GM21737 (cell line): ENCODE measurements around the gene MEG3.

Experiments
- ATAC-seq: cut with Tn5 transposase; IDR thresholded peaks from one replicate; pipeline ENCODE4 v1.9.1; 2021; ENCODE audit warnings: mild to moderate bottlenecking, moderate library complexity; ENCODE audit not compliant: unreplicated experiment

Gene MEG3

DNA sequence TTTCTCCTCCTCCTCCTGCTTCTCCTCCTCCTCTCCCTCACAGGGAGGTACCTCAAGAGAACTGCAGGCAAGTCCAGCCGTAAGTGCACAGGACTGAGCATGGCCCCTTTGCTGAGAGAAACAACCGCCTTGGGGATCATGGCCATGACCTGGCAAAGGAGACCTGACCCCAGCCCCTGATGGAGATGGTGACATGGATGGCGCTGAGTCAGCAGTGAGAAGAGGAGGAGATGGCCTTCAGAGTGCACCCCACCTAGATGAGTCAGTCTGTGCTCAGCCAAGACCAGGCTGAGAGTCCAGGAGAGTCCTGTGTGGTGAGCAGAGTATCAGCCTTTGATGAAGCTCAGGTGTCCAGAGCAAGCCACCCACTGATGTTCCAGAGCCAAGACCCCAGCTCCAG is 36.4 kb downstream of the MEG3 start:
- no peak for ATAC-seq

DNA sequence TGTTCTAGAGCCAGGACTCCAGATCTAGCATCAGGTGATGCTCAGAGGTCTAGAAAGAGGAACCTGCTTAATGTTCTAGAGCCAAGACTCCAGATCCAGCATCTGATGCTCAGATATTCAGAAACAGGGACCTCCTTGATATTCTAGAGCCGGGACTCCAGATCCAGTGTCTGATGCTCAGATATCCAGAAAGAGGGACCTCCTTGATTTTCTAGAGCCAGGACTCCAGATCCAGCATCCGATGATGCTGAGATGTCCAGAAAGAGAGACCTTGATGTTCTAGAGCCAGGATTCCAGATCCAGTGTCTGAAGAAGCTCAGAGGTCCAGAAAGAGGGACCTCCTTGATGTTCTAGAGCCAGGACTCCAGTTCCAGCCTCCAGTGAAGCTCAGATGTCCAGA is 36.9 kb downstream of the MEG3 start:
- no peak for ATAC-seq

DNA sequence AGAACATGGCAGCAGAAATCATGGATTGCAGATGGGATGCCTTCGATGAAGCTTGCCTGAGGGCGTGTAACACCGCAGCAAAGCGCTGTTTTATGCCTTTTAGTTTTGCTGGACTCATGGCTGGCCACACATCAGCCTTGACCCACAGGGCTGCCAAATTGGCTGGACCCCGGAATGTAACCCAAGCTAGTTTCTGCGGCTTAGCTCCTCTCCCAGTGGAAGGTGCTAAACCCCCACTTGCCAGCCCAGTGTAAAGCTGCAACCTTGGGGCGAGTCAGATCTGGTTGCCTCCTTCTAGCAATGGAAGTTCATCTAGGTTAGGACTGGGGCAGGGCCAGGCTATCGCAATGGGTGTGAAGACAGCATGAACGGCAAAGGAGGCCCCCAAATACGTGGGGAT is 38.3 kb downstream of the MEG3 start:
- ATAC-seq = no peak

DNA sequence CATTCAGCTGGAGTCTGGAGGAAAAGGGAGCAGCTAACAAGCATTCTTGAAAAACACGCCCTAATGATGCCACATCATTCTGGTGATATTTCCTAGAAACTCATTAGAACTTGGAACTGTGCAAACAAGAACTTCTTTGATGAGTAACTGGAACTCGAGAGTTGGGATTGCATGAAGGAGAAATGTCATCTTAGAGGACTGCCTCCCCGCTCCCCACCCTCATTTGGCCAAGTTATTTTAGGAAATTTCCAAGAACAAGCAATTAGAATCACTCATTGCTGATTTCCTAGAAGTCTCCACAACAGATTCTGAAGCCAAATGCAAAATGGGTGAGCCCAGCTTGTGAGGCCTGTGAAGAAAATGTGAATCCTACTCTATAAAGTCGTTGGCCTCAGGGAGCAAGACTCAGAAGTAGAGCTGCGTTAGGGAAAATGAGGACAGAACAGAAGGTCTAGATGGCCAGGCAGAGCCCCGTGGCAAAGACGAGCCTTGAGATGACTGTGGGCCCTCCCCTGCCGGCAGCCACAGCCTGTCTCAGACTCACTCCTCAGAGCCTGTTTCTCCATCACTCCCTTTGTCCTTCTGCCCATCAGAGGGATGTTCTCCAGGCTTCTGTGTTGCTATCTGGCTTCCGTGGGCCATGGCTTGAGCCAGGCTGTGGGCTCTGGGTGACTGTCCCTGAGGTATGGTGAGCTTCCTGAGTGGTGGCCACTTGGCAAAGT is 39.2 kb downstream of the MEG3 start:
- ATAC-seq = no peak

DNA sequence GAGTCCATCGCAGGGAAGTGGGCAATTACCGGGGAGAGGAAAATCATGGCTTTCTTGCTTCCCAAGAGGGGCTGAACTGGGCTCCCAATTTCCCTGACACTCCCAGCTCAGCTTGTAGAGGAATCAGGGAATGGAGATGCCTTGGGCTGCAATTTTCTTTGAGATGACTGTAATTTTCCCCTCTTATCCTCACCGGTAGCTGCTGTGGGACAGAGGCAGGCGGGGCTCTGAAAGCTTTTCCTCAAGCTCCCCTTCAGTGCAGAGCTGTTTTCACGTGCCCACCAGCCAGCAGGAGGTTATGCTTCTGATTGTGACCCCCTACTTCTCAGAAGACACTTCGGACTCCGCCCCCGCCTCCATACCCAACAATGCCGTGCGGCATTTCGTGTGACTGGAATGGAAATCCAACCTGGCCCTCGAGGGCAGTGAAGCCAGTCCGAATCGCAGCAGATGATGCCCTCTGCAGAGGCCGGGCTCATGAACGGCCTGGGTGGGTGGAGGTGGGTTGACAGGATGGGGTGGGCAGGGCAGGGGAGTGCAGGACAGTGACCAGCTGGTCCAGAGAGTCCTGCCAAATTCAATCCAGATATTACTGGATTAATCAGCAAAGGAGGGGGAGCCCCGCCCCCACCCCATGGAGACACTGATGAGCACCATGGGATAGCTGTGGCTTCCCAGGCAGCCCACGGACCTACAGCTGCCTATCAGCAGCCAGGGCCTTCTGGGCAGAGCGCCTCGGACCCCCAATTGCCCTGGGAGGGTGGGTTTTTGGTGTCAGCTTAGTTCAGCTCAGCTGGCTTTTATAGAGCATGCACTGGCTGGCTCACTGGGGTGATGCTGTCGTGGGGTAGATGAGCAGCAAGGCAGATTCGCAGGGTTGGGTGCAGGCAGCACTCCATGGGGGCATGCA is 40.0 kb downstream of the MEG3 start:
- ATAC-seq = no peak

DNA sequence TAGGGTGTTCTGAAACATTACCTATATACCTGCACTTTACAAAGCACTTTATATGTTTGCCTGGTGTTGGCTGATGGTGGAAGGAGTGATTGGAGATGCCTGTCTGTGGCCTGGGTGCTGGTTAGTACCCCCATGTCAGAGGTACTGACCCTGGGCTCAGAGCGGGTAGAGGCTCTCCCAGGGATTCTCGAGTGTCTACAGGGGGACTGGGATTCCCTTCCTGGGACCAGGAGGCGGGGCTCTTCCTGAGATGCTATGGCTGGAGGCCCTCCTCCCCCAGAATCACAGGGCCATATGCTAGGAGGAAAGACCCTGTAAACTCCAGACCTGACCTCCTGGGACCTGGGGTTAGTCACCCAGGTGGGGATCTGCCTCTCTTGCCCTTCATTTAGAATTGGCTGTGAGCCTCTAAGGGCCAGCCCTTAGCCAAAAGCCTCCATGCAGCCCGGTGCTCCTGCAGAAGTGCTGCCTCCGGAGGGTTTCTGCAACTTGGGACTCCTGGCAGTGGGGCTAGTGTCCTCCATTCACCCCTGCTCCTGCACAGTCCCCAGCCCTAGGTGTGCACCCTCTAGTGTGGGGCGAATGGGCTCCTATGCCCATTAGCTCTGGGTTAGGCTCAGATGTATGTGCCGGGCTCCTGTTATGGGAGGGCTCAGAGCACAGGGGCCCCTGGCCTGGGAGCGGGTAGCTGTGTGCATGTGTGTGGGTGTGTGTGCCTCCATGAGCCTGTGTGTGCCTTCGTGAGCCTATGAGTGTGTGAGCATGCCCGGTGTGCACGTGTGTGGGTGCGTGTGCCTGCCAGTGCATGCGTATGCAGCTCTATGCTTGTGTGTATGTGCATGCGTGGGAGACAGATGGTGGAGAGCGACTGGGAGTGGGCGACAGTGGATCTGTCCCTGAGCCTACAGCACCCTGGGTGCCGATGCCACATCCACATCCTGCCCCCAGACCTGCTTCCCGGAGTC is 41.0 kb downstream of the MEG3 start:
- ATAC-seq = no peak

DNA sequence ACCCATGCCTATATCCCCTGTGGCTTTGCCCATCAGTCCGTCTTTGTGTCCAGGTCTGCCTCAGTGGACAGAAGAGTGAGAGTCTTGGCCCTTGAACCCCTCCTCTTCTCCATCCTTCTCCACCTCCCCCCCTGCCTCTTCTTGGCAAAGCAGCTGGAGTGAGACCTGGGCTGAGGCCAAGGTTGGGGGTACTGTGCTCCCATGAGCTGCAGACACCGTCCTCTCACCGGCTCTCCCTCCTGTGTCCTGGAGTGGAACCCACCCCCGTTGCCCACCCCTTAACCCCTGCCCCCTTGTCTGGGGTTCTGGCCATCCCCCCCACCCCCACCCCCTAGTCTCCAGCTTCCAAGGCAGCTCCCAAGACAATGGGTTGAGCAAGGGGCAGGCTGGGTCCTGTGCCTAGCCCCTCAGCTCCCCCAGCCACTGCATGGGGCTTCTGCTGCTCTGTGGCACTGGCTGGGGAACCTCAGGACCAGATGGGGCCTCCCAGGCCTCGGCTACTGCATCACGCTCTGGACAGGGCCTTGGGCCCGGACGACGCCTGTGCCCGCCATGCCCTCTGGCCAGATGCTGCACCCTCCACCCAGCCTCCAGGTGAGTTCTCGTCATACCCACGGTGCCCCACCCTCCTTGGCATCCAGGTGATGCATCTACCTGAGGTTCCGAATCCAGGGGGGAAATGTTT is 41.9 kb downstream of the MEG3 start:
- ATAC-seq = no peak

DNA sequence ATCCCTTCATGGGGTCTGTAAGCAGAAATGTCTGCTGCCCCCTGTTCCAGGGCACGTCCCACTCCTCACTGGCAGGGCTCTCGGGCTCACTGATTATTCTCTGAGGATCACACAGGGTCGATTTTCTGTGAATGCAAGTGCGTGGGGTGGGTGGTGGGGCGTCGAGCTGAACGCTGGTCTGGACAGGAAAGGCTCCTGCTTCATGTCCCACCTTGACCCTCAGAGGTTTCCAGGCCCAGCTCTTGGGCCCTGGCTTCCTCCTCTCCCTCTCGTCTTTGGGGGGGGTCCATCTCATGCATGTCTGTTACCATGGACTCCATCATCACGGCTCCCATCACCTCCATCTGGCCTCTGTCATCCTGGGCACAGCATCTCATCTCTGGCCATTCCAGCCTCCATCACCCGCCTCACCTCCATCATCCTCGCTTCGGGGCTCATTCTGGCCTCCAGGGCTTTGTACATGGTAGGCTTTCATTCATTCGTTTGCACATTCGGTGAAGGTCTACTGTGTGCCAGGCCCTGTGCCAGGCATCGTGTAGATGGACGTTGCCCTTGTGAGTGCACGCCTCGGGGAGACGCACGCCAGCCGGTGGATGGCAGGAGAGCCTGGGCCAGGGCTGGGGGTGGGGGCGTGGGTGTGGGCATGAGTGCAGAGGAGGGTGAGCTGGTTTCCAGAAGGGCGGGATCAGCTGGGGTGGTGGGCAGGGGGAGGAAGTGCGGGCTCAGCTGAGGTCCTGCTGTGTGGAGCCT is 42.9 kb downstream of the MEG3 start:
- ATAC-seq = no peak

DNA sequence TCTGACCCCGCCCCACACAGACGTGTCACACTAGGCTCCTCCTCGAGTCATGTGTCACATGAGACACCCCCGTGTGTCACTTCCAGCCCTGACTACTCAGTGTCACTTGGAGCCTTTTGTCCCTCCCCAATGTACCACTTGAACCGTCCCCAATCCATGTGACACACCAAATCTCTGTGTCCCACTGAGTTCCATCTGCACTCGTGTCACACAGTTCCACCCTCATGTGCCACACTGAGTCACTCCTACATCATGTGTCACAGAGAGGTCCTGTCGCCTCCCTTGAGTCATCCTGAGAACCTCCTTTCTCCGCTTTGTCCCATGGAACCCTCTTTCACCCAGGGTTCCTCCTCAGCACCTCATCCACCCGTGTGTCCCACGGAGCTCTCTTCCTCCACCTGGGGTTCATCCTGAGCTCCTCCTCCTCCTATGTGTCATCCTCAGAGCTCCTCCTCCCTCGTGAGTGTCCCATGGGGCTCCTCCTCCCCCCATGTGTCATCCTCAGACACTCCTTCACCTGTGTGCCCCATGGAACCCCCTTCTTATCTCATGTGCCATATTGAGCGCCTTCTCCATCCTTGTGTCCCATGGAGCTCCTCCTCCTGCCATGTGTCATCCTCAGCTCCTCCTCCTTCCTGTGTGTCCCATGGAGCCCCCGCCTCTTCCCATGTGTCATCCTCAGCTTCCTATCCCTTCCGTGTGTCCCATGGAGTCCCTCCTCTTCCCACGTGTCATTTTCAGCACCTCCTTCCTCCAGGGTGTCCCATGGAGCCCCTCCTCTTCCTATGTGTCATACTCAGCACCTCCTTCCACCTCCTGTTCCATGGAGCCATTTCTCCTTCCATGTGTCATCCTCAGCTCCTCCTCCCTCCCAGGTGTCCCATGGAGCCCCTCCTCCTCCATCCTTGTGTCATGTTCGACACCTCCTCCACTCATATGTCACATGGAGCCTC is 45.6 kb downstream of the MEG3 start:
- ATAC-seq = no peak

DNA sequence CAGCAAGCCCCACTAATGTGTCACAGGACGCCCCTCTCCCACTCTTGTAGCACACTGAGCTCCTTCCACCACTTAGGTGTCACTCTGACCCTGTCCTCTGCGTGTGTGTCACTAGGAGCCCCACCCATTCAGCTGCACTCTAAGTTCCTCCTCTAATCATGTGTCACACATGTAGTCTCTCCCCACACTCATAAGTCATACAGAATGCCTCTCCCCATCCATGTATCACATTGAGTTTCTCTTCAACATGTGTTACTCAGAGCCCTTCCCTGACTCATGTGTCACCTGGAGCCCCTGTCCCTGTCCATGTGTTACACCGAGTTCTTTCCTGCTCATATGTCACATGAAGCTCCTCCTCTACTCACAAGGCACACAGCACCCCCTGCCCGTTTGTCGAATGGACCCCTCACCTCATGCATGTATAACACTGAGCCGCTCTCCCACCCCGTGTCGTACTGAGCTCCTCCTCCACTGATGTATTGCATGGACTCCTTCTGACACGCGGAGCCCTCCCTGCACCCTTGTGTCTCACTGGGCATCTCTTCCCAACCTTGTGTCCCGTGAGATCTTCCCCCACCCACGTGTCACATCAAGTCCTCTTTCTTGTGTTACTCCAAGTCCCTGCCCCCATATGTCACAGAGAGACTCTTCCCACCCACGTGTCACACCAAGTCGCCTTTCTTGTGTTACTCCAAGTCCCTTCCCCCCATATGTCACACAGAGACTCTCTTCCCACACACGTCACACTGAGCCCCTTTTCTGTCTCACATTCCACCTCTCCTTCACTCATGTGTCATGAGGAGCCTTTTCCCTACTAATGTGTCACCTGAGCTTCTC is 46.6 kb downstream of the MEG3 start:
- no peak for ATAC-seq

DNA sequence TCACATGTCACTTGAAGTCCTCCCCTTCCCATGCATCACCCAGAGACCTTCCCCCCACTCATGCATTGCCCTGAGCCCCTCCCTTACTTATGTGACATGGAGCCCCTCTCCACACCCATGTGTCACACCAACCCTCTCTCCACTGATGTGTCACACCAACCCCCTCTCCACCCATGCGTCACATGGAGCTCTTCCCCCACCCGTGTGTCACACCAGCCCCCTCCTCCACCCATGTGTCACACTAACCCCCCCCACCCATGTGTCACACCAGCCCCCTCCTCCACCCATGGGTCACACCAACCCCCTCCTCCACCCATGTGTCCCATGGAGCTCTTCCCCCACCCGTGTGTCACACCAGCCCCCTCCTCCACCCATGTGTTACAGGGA is 47.2 kb downstream of the MEG3 start:
- ATAC-seq = no peak

DNA sequence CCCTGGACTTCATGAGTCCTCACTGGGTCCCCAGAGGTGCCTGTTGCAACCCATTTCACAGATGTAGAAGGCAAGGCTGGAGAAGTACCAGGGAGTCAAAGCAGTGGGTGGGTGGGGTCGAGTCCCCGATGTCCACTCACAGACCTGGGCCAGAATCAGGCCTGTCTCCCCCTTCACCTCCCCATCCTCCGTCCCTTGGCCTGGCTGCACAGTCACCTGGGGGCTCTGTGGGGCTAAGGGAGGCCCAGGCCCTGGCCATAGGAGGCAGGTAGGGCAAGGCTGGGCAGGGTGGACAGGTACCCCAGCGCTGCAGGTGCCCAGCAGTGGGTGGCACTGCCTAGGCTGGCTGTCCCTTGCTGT is 48.1 kb downstream of the MEG3 start:
- ATAC-seq = no peak

DNA sequence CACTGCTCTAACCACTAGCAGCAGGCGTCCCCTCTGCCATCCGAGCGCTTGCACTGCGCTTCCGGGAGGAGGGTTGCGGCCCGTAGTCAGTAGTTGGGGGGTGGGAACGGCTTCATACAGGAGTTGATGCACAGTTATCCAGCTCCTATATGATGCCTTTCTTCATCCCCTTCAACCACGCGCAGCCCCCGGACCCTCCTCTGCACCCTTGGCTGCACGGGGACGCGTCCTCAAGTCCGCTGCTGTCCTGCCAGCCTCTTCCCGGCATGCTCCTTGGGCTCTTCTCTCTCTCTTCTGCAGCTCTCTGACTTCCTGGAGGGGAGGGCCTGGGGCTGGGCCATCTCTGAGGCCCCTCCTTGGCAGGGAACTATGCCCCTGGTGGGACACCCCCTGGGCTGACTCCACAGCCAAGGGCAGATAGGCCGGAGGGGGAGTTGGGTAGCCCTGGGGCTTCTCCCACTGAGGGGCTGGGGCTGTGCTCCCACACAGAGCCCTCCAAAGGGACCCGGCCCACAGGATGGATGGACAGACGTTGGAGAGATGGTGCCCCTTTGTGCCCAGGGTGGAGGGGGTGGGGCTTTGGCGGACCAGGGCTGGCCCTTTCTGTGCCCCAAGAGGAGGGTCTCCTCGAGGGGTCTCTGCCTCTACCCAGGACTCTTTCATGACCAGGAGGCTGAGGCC is 48.6 kb downstream of the MEG3 start:
- no peak for ATAC-seq

DNA sequence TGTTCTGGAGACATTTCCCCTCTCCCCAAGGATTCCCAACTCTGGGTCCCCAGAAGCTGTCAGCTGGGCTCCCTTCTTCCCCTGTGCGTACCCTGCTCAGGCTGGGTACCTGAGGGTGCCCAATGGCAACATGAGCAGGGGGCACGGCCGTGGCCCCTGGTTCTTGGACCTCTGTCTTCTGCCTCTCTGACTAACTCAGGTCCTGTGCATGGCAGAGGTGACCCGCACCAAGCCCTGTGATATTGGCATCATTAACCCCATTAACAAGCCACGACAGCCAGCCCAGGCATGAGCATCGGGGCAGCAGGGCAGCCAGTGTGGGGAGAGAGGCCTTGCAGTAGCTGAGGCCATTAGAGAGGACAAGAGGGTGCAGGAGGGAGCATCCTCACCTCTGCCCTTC is 49.2 kb downstream of the MEG3 start:
- ATAC-seq = no peak

DNA sequence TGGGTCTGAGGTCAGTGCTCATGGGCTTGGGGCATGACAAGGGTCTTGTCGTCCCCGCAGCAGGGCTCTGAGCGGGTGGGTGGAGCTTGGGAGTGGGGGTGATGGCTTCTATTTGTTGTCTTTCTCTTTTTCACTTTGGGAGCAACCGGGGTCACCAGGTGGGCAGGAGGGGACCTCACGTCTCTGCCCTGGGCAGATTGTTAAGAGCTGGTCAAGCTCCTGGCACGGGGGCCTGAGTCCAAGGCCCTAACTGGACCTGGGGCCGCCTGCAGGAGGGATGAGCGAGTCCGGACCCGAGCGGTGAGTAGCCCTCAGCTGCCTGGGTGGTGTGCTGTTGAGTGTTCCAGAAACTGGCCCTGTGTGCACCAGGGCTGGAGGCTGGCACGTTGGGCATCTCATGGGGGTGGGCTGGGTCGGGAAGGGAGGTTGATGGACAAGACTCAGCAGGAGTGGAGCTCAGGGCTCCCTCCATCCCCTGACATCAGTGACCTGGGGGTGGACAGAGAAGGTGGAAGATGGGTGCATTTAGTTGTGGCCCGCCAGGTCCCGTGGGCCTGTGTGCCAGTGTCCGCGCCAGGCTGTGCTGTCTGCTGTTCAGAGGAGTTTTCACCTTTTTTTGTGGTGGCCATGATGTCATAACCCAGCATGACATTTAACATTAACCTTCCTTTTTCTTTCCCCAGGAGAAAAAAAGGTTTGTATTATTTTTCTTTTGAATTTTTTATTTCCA is 50.1 kb downstream of the MEG3 start:
- ATAC-seq = no peak

DNA sequence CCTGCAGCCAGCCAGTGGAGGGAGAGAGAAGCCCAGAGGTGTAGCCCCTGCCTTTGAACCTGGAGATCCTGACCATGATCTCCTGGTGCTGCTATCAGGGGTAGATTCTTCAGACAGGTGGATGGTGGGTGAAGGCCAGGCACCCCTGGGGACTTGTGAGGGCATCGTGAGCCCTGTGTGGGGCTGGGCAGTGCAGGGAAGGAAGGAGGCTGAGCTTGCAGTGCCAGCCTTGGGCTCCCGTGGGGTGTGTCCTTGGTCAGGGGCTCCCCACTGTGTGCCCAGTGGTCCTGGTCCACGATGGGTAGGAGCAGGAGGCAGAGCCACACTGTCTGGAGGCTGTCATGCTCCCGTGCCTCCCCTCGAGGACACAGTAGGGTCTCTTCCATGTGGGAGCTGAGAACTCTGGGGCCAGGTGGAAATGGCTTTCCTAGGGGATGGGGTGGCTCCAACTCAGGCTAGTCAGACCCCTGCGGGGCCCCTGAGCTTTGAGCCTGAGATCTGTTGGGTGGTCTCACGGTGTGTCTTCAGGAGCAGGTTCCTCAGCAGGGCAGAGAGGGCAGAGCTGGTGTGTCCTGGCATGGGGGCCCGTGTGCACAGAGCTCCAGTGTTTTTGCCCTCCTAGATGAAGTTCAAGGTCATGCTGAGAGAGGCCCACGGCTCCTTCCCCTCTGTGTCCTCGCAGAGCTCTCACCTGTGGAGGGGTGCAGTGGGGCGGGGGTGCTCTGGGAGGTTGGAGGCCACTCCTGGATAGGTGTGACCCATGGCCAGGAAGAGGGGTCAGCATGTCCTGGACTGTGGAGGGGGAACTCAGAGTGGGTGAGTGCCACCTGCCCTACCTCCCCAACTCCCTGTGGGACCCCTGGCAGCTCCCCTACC is 52.6 kb downstream of the MEG3 start:
- ATAC-seq = no peak
